Measurements from ENCODE around the gene POLR1A.

DNA sequence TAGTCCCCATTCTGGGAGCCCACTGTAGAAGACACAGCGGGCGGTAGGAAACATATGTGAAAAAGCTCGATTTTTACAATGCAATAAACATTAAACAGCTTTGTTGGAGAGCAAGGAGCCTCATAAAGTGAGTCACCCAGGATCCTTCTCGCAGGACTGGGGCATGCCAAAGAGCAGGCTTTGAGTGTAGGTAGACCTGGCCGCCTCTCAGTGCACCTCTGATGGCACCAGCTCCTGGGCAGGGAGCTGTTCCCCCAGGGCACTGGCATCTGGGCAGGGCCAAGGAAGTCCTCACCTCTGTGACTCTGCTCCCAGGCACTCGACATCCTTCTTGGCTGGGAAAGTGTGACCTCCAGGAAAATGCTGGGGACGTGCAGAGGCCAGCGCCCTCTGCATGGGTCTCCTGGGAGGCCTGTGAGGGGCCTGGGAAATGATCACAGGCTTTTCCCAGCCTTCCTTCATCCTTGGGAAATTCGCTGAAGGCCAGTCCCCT, 94.2 kb downstream of the POLR1A start:
- TF ChIP-seq CTCF (IDR thresholded peaks at IDR 0.05; ENCODE audit: insufficient read depth, low read depth, low read length), result no peak
- TF ChIP-seq EZH2 (IDR thresholded peaks at IDR 0.05; ENCODE audit: insufficient read depth, low read length), result no peak
